Fibroblast of skin of scalp (primary cell): ENCODE data around the gene LRRC8E.
"Not testable (repeated sequence)": the region's sequence is repeated elsewhere in the genome, so short reads cannot be mapped to it uniquely, and the experiment has no call there.

Experiments
- DNase-seq: peaks from one replicate; pipeline ENCODE4 v3.0.0-alpha.2; 2013

The LRRC8E gene

GRCh38 chr19:7921967-7922835 lies 33.9 kb downstream of the LRRC8E start:
- no peak for DNase-seq

DNA sequence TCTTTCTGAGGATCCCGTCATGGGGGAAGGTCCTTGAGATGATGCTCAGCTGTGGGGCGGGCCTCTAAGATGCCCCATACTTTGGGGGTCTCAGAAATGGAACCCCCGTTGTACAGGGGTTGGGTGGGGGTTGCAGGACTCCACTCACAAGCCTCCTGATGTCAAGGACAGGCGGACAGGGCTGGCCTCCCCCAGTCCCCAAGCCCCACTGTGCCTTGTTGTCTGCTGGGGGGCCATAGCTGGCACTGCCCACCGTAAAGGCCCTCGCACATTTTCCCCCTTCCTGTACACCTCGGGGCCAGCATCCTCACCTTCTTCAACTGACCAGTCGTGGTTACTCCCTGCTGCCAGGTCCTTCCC lies 34.5 kb downstream of the LRRC8E start:
- DNase-seq = no peak

DNA sequence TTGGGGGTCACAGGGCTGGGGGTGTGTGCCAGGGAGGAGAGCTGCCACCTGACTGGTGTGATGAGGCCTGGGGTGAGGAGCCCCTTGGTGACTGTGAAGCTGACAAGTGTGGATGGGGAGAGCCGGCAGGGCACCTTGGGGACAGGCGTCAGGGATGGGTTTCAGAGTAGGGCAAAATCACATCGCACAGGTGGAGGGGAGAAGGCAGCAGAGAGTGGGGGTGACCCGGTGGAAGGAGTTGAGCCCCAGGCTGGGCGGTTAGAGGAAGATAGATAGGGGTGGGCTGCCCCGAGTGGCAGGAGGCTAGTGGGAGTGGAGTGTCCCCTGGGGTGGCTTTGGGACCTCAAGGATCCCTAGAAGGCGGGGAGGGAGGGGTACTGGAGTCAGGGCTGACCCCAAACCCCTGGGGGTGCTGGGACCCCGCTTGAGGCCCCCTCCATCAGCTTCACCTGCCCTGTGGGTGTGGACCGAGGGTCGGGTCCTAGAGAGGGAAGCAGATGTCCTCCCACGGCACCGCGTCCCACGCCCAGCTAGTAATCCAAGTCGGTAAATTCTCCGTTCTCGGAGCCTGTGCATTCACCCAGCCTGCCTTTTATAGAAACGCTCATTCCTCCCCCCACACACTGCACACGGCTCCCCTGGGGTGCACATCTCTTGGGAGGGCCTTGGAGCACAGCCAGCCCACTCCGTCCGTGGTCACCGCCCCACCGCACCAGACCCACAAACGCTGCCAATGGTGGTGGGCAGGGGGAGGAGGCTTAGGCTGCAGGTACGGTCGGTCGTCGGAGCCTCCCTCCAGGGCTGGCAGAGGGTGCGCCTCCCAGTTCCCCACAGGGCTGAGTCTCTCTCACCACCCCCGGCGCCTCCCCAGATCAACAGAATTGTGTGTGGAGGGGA lies 35.2 kb downstream of the LRRC8E start:
- DNase-seq = no peak

- no peak for DNase-seq
Observed at GRCh38 chr19:7924241-7924640, 35.9 kb downstream of the LRRC8E start.

GRCh38 chr19:7924651-7925170 lies 36.4 kb downstream of the LRRC8E start:
- no peak for DNase-seq

- DNase-seq = peak; percentile 74
Observed at GRCh38 chr19:7925171-7925851, 37.0 kb downstream of the LRRC8E start.

DNA sequence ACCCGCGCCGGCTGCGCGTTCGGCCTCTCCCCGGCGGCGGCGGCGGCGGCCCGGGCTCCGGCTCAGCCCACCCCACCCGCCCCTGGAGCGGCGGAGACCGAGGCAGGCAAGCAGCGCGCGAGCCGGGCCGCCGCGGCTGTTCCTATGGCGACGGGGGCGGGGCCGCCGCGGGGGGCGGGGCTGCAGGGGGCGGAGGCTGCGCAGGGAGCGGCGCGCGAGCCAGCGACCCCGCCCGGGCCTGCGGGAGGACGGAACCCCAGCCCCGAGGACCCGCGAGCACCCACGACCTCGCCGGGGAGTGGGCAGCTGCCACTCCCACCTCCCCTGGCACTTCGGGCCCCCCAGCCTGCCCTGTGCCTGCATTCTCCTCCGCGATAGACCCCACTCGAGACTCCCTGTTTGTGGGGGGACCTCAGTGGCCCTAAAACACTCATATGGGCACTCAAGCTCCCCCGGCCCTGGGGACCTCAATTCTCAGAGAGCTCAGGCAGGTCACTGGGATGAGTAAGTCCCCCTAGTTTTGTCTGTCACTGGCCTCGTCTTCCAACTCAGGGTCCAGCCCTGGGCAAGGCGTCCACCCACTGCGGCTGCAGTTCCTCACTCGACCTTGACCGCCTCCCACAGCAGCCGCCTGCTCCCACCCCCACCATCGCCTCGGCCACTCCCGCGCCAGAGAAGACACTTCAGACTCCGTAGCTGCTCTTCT lies 37.9 kb downstream of the LRRC8E start, which contains the start of gene CTXN1:
Gene CTXN1 (minus strand): TSS at position 115 of the 706 bp plus-strand sequence. CDS start 597 bp downstream, outside the sequence.
- peak; percentile 65 for DNase-seq

GRCh38 chr19:7926727-7927604 lies 38.7 kb downstream of the LRRC8E start:
- no peak for DNase-seq

GRCh38 chr19:7927605-7928333 lies 39.5 kb downstream of the LRRC8E start:
- no peak for DNase-seq

- no peak for DNase-seq
Observed at GRCh38 chr19:7928334-7928706, 40.0 kb downstream of the LRRC8E start.

DNA sequence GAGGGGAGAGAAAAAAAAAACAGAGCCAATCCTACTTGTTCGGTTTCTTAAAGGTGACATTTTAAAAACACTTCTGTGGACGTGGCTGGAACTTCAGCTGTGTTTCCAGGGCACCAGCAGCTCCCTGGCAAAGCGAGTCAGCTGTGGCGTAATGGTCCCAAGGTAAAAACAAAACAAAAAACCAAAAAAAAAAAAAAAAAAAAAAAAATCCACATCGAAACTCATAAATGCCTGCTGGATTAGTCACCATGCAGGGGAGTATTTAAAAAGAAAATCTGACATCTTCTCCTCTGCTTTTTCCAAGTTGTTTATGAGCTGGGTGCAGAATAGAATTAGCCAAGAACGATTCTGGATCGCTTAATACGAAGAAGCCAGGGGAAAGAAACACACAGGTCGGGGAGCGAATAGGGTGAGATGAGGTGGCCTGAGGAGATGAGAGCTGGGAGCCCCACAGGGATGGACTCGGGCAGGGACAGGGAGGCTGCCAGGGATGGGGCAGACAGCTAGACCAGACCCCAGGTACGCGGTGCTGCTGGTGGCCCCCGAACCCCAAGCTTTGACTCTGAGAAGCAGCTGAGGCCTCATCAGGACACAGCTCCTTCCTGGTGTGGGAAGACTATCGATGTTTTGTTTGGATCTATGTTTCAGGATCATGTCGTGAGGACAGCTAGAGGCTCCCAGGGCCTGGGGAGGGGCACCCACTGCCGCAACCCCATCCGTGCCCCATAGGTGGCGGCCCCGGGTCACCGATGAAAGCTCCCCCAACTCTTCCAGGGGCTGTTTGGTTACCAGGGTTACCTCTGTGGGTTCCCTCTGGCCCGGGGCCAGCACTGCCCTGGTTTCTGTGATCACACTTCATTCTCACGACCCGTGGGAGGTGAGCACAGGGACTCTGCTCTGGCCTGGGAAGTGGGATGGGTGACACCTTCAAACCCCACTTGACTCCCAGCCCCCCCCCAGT lies 40.7 kb downstream of the LRRC8E start:
- peak; percentile 80 for DNase-seq

DNA sequence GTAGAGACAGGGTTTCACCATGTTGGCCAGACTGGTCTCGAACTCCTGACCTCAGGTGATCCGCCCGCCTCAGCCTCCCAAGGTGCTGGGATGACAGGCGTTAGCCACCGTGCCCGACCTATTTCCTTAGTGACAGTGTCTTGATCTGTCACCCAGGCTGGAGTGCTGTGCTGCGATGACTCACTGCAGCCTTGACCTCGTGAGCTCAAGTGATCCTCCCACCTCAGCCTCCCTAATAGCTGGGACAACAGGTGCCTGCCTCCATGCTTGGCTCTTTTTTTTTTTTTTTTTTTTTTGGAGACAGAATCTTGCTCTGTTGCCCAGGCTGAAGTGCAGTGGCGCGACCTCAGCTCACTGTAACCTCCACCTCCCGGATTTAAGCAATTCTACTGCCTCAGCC lies 41.7 kb downstream of the LRRC8E start:
- DNase-seq = not testable (repeated sequence)

- no peak for DNase-seq
Observed at GRCh38 chr19:7930765-7931164, 42.5 kb downstream of the LRRC8E start.

DNA sequence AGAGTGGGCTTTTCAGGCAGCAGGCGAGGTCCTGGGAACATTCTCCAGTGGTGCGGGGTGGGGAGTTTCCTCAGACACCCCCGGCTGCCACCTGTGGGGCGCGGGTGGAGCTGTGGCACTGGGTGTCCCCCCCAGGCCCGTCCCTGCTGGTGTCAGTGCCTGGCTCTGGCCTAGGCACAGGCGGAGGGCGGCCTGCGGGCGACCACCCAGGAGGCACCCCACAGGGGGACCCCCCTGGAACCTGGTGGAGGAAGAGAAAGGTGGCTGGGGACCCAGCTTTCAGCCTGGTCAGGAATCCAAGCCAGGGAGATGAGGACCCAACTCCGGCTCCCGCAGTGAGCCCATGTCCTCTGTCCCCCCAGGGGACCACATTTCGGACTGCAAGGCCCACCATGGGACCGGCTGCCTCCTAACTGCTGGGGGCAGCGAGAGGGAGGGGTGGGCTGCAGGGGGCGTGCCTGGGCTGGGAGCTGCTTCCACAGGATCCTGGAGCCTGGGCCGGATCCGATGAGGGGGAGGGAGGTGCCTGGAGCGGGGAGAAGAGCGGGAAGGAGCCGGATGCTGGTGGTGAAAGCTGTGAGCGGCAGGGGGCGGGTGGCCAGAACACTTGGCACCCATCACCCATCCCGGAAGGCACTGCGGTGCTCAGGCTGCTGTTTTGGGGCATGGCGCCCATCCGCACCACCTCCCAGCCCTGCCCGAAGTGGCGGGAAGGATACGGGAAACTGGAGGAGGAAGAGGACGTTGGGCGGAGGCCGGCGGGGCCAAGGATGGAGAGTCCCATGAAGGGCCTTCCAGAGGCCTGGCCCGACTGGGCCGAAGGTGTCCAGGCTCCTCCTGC lies 43.1 kb downstream of the LRRC8E start:
- DNase-seq = no peak

DNA sequence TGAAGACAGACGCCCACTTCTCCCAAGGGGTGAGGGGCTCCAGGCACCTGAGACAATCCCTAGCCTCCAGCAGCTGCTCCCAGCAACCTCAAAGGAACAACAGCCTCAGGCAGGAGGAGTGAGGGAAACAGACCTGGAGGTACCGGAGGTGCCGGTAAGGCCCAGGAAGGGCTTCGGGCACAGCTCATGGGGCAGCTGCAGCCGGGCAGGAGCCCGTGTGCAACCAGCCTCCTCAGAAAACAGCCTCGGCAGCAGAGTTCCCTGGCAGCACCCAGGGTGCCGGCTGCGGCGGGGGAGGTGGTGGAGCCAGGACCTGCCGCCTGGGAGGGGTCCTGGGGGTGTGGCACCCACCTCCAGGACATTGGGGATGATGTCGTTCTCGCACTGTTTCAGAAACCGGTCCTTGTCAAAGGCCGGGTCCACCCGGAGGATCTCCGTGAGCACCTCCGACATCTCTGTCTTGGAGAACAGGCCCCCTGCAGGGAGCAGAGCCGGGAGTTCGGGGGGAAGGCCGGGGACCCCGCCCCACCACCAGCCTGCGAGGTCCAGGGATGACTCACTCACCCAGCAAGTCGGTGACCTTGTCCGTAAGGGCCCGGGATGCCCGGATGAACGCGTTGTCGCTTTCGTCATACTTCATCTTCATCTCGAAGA lies 44.1 kb downstream of the LRRC8E start:
- DNase-seq = no peak

DNA sequence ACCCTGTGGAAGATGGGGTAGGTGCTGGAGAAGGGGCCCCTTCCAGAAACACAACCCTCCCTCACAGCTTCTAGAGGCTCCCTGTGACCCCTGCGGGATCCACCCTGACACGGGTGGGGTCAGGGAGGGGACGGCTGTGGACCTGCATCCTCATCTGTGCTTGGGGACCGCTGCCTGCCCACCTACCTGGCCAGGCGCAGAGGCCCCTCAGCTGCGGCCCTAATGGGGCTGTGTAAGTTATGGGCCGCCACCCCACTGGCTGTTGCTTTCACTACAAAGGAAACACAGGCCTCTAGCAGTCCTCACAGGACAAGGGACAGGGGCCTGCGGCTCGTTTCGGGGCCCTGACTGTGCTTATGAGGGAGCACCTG lies 44.6 kb downstream of the LRRC8E start:
- DNase-seq = no peak

- DNase-seq = no peak
Observed at GRCh38 chr19:7933411-7933810, 45.1 kb downstream of the LRRC8E start.
